Activated CD8-positive, alpha-beta memory T cell treated with anti-CD3 and anti-CD28 coated beads for 4 hours (primary cell): ENCODE data around the gene DMRTC2.
A peak's percentile ranks its signal among the peaks of the same experiment; 100 is the strongest.
"Not testable (repeated sequence)": the region's sequence is repeated elsewhere in the genome, so short reads cannot be mapped to it uniquely, and the experiment has no call there.

Experiments used
- DNase-seq, 2 donors: peaks; one replicate each; pipeline ENCODE4 v3.0.0-alpha.2; 2020; ENCODE audit warnings: low read depth in 2 of 2

Gene DMRTC2

DNA sequence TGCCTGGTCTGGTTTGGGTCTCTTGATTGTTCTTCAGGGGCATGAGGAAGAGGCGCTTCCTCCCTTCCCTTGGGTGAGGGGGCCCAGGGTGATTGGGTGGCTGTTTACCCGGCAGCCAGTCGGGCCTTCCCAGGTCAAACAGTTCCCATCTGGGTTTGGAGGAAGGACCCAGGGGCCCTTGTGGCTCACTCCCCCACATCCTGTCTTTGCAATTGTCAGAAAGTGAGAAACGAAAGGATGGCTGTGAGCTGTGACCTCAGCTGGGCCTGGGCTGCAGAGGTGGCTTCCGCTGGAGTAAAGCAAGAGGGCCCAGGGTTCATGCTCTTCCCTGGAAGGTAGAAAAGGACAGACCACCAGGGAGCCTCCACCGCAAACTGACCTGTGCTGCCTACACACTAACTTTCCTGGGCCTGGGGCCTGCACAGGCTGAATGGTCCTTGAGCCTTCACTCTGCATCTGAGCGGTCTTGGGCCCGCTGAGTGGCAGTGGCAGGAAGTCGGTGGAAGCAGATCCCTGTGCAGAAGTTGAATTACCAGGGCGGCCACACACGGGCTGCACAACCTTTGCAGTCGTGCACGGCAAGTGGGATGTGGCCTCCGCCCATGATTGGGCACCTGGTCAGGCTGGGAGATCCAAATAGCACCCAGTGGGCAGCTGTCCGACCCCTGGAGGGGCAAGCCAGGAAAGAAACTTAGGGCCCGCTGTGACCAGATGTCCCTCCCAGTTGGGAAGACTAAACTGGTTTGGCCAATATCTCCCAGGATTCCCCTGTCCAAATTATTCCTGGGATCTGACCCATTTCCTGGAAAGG, 26.9 kb downstream of the DMRTC2 start:
- DNase-seq, result peak in 1 of 2 donors; percentile 31

- no peak for DNase-seq
Observed at GRCh38 chr19:41872384-41872774, 27.5 kb downstream of the DMRTC2 start.

GRCh38 chr19:41872775-41873647, 28.2 kb downstream of the DMRTC2 start:
- DNase-seq, result no peak

GRCh38 chr19:41875973-41876372, 31.1 kb downstream of the DMRTC2 start:
- DNase-seq, result not testable (repeated sequence)

GRCh38 chr19:41876847-41877832, 32.3 kb downstream of the DMRTC2 start, which contains the start of gene CD79A:
CD79A (plus strand) TSS chr19:41877279; CDS start chr19:41877305, 26 bp downstream.
- DNase-seq, result no peak

GRCh38 chr19:41877916-41878905, 33.4 kb downstream of the DMRTC2 start:
- no peak for DNase-seq

- no peak for DNase-seq
Observed at GRCh38 chr19:41879080-41879479, 34.2 kb downstream of the DMRTC2 start.

- DNase-seq, result no peak
Observed at GRCh38 chr19:41879670-41880328, 35.0 kb downstream of the DMRTC2 start.

GRCh38 chr19:41880329-41880708, 35.5 kb downstream of the DMRTC2 start:
- DNase-seq, result no peak

DNA sequence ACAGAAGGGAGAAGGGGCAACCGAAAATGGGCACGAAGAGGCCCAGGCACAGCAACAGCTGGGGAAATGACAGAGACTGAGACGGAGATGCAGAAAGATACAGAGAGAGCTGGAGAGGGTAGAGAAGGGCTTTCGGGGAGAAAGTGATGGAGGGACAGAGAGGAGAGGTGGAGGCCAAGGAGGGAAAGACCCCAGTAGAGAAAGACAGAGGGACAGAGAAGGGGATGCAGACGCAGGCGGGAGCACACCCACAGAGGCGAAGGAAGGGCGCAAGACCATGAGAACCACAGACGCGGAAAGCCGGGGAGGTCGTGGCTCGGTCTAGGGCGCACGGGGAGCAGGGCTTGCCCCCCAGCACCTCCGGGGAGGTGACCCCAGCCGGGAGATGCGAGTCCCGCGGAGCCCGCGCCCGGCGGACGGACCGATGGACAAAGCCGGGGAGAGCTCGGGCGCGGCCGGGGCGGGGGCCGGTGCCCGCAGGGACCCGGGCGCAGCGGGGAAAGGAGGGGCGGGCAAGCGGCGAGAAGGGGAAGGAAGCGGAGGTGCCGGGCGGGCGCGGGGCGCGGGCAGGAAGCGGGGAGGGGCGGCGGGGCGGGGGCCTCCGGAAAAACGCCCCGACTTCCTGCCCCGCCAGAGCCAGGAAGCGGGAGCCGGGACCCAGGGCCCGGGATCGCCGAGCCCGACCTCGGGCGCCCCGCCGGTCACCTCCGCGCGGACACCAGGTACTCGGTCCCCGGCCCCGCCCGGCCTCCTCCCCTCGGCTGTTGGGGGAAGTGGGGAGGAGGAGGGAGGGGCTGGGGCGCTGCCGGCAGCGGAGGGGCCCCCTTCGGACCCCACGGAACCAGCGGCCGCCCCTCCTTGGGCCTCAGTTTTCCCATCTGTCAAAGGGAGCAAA, 38.0 kb downstream of the DMRTC2 start, which contains the start of gene ARHGEF1:
Gene ARHGEF1, plus strand, starts transcription at position 617 of the 895 bp plus-strand sequence. CDS start 4,899 bp downstream, outside the sequence.
- peak in 1 of 2 donors; percentile 35 for DNase-seq

- DNase-seq, result no peak
Observed at GRCh38 chr19:41883463-41883820, 38.6 kb downstream of the DMRTC2 start.

DNA sequence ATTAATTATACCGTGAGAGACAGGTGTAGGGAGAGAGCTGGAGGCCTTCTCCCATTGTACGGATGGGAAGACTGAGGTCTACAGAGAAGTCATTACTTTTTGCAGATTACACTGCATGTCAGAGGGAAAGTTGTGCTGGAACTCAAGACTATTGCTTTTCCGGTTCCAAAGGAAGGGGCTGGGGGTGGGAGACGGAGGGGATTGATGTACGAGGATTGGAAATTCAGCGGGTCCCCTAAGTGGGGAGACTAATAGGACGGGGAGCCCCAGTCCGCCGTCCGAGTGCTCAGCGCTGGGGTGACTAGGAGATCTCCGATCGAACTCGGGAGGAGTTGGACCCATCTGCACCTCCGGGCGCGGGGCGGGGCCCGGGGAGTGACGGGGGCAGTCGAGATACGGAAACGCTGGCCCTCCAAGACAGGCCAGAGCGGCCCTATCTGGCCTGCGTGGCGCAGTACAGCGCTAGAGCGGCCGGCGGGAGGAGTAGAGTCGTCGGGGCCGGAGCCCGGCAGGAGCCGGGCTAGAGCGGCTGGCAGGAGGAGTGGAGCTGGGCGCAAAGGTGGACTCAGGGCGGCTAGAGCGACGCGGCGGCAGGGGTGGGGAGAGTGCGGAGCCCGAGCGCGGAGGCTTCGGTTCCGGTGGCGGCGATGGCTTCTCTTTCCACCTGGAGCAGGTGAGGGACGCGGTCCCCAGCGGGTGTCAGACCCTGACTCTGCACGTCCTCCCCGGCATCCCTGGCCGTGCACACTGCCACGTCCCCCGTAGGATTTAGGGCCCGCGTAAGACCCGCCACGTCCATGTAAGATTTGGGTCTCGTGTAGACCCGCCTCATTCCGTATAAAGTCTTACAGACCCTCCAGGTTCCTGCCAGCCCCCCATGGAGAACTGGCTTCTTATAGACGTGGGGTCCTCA, 39.2 kb downstream of the DMRTC2 start:
- peak; percentile 79 to 83 for DNase-seq

GRCh38 chr19:41886761-41887710, 42.2 kb downstream of the DMRTC2 start:
- peak in 1 of 2 donors; percentile 49 for DNase-seq

DNA sequence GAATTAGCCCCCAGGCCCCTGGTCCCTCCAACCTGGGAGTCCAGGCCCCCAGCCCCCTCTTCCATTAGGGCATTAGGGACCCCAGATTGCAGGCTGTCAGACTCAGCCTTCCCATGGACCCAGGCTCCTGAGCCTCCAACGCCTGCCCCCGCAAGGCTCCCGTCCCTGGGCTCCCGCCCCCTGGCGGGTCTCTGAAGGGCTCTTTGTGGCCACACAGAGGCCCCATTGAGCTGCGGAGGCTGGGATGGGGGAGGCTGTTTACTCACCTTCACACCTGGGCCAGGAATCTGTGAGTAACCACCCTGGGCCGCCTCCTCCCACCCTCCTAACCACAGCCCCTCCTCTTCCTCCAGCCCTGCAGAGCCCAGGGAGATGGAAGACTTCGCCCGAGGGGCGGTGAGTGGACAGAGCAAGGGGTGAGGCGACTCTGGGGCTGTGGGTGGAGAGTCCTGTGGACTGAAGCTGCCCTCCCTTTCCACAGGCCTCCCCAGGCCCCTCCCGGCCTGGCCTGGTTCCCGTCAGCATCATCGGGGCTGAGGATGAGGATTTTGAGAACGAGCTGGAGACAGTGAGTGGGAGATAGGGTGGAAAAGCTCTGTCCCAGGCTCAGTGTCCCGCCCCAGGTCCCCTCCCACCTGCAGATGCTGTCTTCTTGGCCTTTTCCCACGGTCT, 43.0 kb downstream of the DMRTC2 start:
- DNase-seq, result peak; percentile 85 to 87

- DNase-seq, result no peak
Observed at GRCh38 chr19:41888926-41889325, 44.1 kb downstream of the DMRTC2 start.

GRCh38 chr19:41889896-41890295, 45.1 kb downstream of the DMRTC2 start:
- no peak for DNase-seq
